Type B pancreatic cell (in vitro differentiated cells): ENCODE data around the gene MAP1B. TPM values are rescaled to one million over a fixed set of nuclear protein-coding genes. Genes with fewer than 3 reads are reported as not detected.
"Not testable (repeated sequence)": the region's sequence is repeated elsewhere in the genome, so short reads cannot be mapped to it uniquely, and the experiment has no call there.

Experiments
- DNase-seq: peaks from one replicate; pipeline ENCODE4 v3.0.0; 2021; ENCODE audit warnings: mixed read lengths; ENCODE audit not compliant: unreplicated experiment; ENCODE audit errors: extremely low spot score
- H3K27ac Mint-ChIP-seq: 2 replicates; pipeline ENCODE4 v1.8.0; 2021; ENCODE audit warnings: mild to moderate bottlenecking, mixed read lengths
- H3K27me3 Mint-ChIP-seq: 2 replicates; pipeline ENCODE4 v1.8.0; 2021; ENCODE audit warnings: mixed read lengths
- H3K36me3 Mint-ChIP-seq: 2 replicates; pipeline ENCODE4 v1.8.0; 2021; ENCODE audit warnings: mixed read lengths
- H3K4me1 Mint-ChIP-seq: one replicate; pipeline ENCODE4 v1.8.0; 2021; ENCODE audit warnings: mixed read lengths; ENCODE audit not compliant: unreplicated experiment
- H3K4me3 Mint-ChIP-seq: 2 replicates; pipeline ENCODE4 v1.8.0; 2021; ENCODE audit warnings: mild to moderate bottlenecking, mixed read lengths
- H3K9me3 Mint-ChIP-seq: 2 replicates; pipeline ENCODE4 v1.8.0; 2021; ENCODE audit warnings: mixed read lengths
- CTCF ChIP-seq: fragments of 200-600 bp; sonication (generic); conservative IDR thresholded peaks from 2 replicates; pipeline ENCODE4 v1.5.0; 2021; ENCODE audit warnings: antibody characterized with exemption, mild to moderate bottlenecking
- total RNA-seq: library from RNA; stranded (reverse); gene quantifications from 2 replicates; pipeline ENCODE4 v1.2.1, GENCODE V29; 2021; ENCODE audit warnings: low replicate concordance

MAP1B gene
- total RNA-seq, 1 donor from 2014 or later, result 124 TPM

- Mint-ChIP-seq H3K36me3 (no peaks in the 10 kb centered on the region), H3K4me3 (no peak overlapping the region), H3K9me3 (no peaks in the 10 kb centered on the region), H3K27me3 (peaks cover 9% of the 10 kb centered on the region), H3K27ac (no peak overlapping the region), H3K4me1 (no peaks in the 10 kb centered on the region)
- no peak for TF ChIP-seq CTCF
- DNase-seq, result no peak
Observed at GRCh38 chr5:72084876-72085275, 22.4 kb upstream of the MAP1B start.

DNA sequence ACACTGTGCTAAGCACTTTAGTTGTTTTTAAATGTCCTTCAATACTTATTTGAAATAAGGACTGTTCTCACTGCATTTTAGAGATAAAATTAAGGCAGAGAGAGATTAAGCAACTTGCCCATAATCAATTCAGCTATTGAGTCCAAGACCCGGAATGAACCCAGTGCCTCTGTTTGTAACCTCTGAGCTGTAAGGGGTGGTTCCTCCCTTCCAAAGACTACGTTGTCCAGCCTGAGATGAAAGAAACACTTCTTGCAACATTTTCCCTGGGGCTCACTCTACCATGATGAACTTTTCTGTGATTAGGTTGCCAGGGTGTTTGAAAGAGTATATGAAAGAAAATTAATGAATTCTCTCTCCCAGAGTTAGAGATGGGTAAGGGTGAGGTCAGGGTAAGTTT, 22.0 kb upstream of the MAP1B start:
- Mint-ChIP-seq H3K4me3 (no peak overlapping the region), H3K27ac (no peak overlapping the region), H3K9me3 (no peaks in the 10 kb centered on the region), H3K36me3 (no peaks in the 10 kb centered on the region), H3K4me1 (no peaks in the 10 kb centered on the region), H3K27me3 (peaks cover 8% of the 10 kb centered on the region)
- DNase-seq, result no peak
- TF ChIP-seq CTCF, result no peak

DNA sequence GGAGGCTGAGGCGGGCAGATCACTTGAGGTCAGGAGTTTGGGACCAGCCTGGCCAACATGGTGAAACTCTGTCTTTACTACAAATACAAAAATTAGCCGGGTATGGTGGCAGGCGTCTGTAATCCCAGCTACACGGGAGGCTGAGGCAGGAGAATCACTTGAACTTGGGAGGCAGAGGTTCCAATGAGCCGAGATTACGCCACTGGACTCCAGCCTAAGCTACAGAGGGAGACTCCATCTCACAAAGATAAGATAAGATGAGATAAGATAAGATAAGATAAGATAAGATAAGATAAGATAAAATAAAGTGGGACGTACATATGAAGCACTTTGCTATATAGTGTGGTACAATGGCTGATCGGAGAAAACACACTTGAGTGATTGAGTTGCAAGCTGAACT, 17.6 kb upstream of the MAP1B start:
- DNase-seq, H3K9me3 Mint-ChIP-seq, H3K27me3 Mint-ChIP-seq, H3K36me3 Mint-ChIP-seq, H3K27ac Mint-ChIP-seq, H3K4me3 Mint-ChIP-seq, H3K4me1 Mint-ChIP-seq: not testable (repeated sequence)

- H3K27me3 Mint-ChIP-seq, result no peaks in the 10 kb centered on the region
- no peak overlapping the region for H3K4me3 Mint-ChIP-seq
- no peak for DNase-seq
- no peak overlapping the region for H3K27ac Mint-ChIP-seq
- TF ChIP-seq CTCF, result no peak
- no peaks in the 10 kb centered on the region for H3K9me3 Mint-ChIP-seq
- no peaks in the 10 kb centered on the region for H3K36me3 Mint-ChIP-seq
- H3K4me1 Mint-ChIP-seq, result no peaks in the 10 kb centered on the region
Observed at GRCh38 chr5:72092074-72092473, 15.2 kb upstream of the MAP1B start.

DNA sequence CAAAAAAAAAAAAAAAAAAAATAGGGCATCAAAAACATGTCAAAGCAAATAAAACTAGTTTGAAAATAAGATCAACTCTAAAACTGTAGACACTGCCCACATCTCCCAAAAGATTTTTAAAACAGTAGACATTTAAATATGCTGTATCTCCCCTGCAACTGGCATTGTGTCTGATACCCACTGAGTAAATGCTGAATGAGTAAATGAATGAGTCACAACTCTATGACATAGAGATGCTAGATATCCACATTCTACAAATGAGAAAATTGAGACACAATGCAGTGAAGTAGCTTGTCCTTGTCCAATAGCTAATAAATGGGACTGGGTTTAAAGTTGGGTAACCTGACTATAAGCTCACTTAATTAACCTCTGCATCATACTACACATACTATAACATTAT, 14.1 kb upstream of the MAP1B start:
- Mint-ChIP-seq H3K4me3 (no peak overlapping the region), H3K27ac (no peak overlapping the region), H3K4me1 (no peaks in the 10 kb centered on the region), H3K9me3 (no peaks in the 10 kb centered on the region), H3K36me3 (no peaks in the 10 kb centered on the region), H3K27me3 (no peaks in the 10 kb centered on the region)
- TF ChIP-seq CTCF, result no peak
- DNase-seq, result no peak

DNA sequence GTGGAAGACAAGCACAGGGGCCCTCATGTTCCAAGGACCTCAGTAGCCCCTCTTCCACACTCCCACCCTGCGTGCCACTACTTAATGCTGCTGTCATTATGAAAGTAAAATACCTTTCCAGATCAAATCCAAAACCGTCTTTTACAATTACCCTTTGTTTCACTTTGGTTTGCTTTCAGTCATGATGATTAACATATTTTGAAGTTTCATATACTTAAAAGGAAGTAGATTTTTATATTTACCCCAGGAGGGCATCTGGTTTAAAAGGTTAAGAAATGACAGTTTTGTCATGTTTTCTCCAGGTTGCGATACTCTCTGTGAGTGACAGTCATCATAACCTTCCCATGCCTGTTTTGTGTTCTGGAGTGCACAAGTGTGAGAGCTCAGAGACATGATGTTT, 13.5 kb upstream of the MAP1B start:
- Mint-ChIP-seq H3K36me3 (no peaks in the 10 kb centered on the region), H3K27ac (no peak overlapping the region), H3K4me1 (no peaks in the 10 kb centered on the region), H3K9me3 (no peaks in the 10 kb centered on the region), H3K27me3 (no peaks in the 10 kb centered on the region), H3K4me3 (no peak overlapping the region)
- TF ChIP-seq CTCF, result no peak
- DNase-seq, result no peak
